Panc1 (cell line): ENCODE results near the gene CNPY2. TPM values are rescaled to one million over a fixed set of nuclear protein-coding genes. Genes with fewer than 3 reads are reported as not detected.

Experiments
- ATAC-seq: fragments of 200-7000 bp; cut with Tn5 transposase; 2 replicates; pipeline ENCODE4 v1.9.1; 2020; ENCODE audit warnings: mild to moderate bottlenecking, moderate library complexity
- BruUV-seq: library from RNA; stranded (reverse); fragments of 400-500 nt; replicated peaks from 2 replicates; lab custom pipeline; 2021; lab: Mats Ljungman, UMichigan
- CTCF ChIA-PET: fragments of 300-600 bp; sonication (Branson Sonifier 250); formaldehyde crosslinking; loops from one replicate; lab custom pipeline; 2022; ENCODE audit warnings: antibody characterized with exemption; lab: Charles Lee
- POLR2A ChIA-PET: fragments of 300-600 bp; sonication (Branson Sonifier 250); formaldehyde crosslinking; loops from one replicate; lab custom pipeline; 2022; ENCODE audit warnings: antibody characterized with exemption; lab: Charles Lee
- DNase-seq: peaks from one replicate; pipeline ENCODE4 v3.0.0-alpha.2; 2010; ENCODE audit warnings: low read depth, low spot score
- H3K27ac ChIP-seq: 2 replicates; pipeline ENCODE4 v1.5.1; 2011; ENCODE audit warnings: mild to moderate bottlenecking, low read length, inconsistent platforms
- H3K27me3 ChIP-seq: fragments of 200-500 bp; sonication (Bioruptor generic); 2 replicates; pipeline ENCODE4 v1.6.0; 2014; ENCODE audit warnings: low read length, inconsistent platforms; ENCODE audit not compliant: control insufficient read depth, insufficient read depth
- H3K36me3 ChIP-seq: fragments of 200-500 bp; sonication (Bioruptor generic); 2 replicates; pipeline ENCODE4 v1.5.1; 2014; ENCODE audit warnings: inconsistent platforms, mild to moderate bottlenecking, low read length, moderate library complexity; ENCODE audit not compliant: control insufficient read depth, insufficient read depth
- H3K4me1 ChIP-seq: 2 replicates; pipeline ENCODE4 v1.5.1; 2011; ENCODE audit warnings: inconsistent platforms, mild to moderate bottlenecking, low read length, moderate library complexity; ENCODE audit not compliant: control insufficient read depth, insufficient read depth
- H3K4me3 ChIP-seq, 2 experiments: 2 replicates each; pipeline ENCODE4 v1.5.1; 2011 to 2012; ENCODE audit warnings: low read depth in 2 of 2, low read length in 2 of 2, mild to moderate bottlenecking in 2 of 2, inconsistent platforms in 1 of 2, moderate library complexity in 1 of 2
- H3K9me3 ChIP-seq: fragments of 200-500 bp; sonication (Bioruptor generic); 2 replicates; pipeline ENCODE4 v1.5.1; 2014; ENCODE audit warnings: low read depth, mild to moderate bottlenecking, inconsistent platforms, low read length, moderate library complexity; ENCODE audit not compliant: control insufficient read depth, insufficient read depth
- CTCF ChIP-seq: fragments of 450-650 bp; IDR thresholded peaks from 2 replicates; pipeline ENCODE4 v1.5.1; 2017; ENCODE audit warnings: mild to moderate bottlenecking
- POLR2AphosphoS5 ChIP-seq: IDR thresholded peaks from 2 replicates; pipeline ENCODE4 v1.6.1; 2012; ENCODE audit warnings: mild to moderate bottlenecking, low read depth, low read length, moderate library complexity
- REST ChIP-seq, 2 experiments: IDR thresholded peaks; 2 replicates each; pipeline ENCODE4 v1.6.1; 2011 to 2012; ENCODE audit warnings: low read depth in 2 of 2, control low read depth in 1 of 2, low read length in 1 of 2, mild to moderate bottlenecking in 1 of 2, moderate library complexity in 1 of 2; ENCODE audit not compliant: insufficient read depth in 1 of 2
- SIN3A ChIP-seq: IDR thresholded peaks from 2 replicates; pipeline ENCODE4 v1.6.1; 2012; ENCODE audit warnings: low read depth, mild to moderate bottlenecking, low read length, moderate library complexity, borderline replicate concordance; ENCODE audit not compliant: insufficient read depth
- TCF7L2 ChIP-seq: IDR thresholded peaks from 2 replicates; pipeline ENCODE4 v1.6.1; 2011; ENCODE audit warnings: mild to moderate bottlenecking, low read depth, low read length, inconsistent platforms
- in situ Hi-C: cut with HindIII; loops from 2 replicates; pipeline ENCODE4 v1.10.0; 2016; ENCODE audit warnings: low sequenced_read_pairs, low pct_unique_long_range_greater_than_20kb
- intact Hi-C: fragments of 100-400 bp; cut with micrococcal nuclease; formaldehyde crosslinking; loops from one replicate; pipeline ENCODE4 v1.10.0; 2022; ENCODE audit not compliant: unreplicated experiment
- total RNA-seq: library from RNA; stranded (reverse); gene quantifications from one replicate; pipeline ENCODE4 v1.2.1, GENCODE V29; 2021; ENCODE audit not compliant: unreplicated experiment

The CNPY2 gene
- total RNA-seq, 1 experiment from 2014 or later: 115 TPM

GRCh38 chr12:56304872-56305590, 10.8 kb downstream of the CNPY2 start:
- Histone ChIP-seq H3K27me3 (no peaks in the 10 kb centered on the region), H3K4me3 (no peak overlapping the region), H3K27ac (no peak overlapping the region), H3K4me1 (peaks cover 7% of the 10 kb centered on the region), H3K9me3 (no peaks in the 10 kb centered on the region), H3K36me3 (no peaks in the 10 kb centered on the region; the same call in 1 of the 2 replicates)
- BruUV-seq: no TSS peak
- in situ Hi-C loops (no loop called here), intact Hi-C loops (no loop called here)
- DNase-seq (no peak), ATAC-seq (no peak)
- POLR2A ChIA-PET: no interaction called here
- CTCF ChIA-PET: no interaction called here
- TF ChIP-seq REST (IDR thresholded peaks at IDR 0.05; ENCODE audit: insufficient read depth in 1 of 2, low read depth in 2 of 2, low read length in 1 of 2) (no peak), TCF7L2 (no peak), SIN3A (no peak), CTCF (no peak), POLR2AphosphoS5 (no peak)

GRCh38 chr12:56304276-56304675, 11.5 kb downstream of the CNPY2 start:
- Histone ChIP-seq H3K36me3 (peaks cover 4% of the 10 kb centered on the region; the same call in 1 of the 2 replicates), H3K27ac (no peak overlapping the region), H3K4me1 (peaks cover 7% of the 10 kb centered on the region), H3K27me3 (no peaks in the 10 kb centered on the region), H3K4me3 (no peak overlapping the region), H3K9me3 (no peaks in the 10 kb centered on the region)
- ATAC-seq (no peak), DNase-seq (no peak)
- POLR2A ChIA-PET: no interaction called here
- intact Hi-C loops (no loop called here), in situ Hi-C loops (no loop called here)
- TF ChIP-seq CTCF (no peak), SIN3A (no peak), TCF7L2 (no peak), REST (IDR thresholded peaks at IDR 0.05; ENCODE audit: insufficient read depth in 1 of 2, low read depth in 2 of 2, low read length in 1 of 2) (no peak), POLR2AphosphoS5 (no peak)
- CTCF ChIA-PET: no interaction called here
- no TSS peak for BruUV-seq
